Breast epithelium (tissue), 4 donors: Measurements from ENCODE around the gene GOLGA8S. TPM values are rescaled to one million over a fixed set of nuclear protein-coding genes. Genes with fewer than 3 reads are reported as not detected.
"Not testable (repeated sequence)": the region's sequence is repeated elsewhere in the genome, so short reads cannot be mapped to it uniquely, and the experiment has no call there.

Experiments used
- DNase-seq, 2 donors: peaks; one replicate each; pipeline ENCODE4 v3.0.0-alpha.2; 2019; ENCODE audit warnings: low spot score in 2 of 2
- H3K27ac ChIP-seq, 2 donors: fragments of 200-600 bp; sonication (generic) in 1 of 2; one replicate each; pipeline ENCODE4 v1.5.1; 2016 to 2019; ENCODE audit warnings: mild to moderate bottlenecking in 1 of 2
- H3K27me3 ChIP-seq, 2 donors: fragments of 200-600 bp; sonication (generic) in 1 of 2; one replicate each; pipeline versions ENCODE4 v1.5.1 to v1.6.0; 2017 to 2019; ENCODE audit warnings: control low read depth in 1 of 2, mild to moderate bottlenecking in 1 of 2
- H3K36me3 ChIP-seq: fragments of 200-600 bp; one replicate; pipeline ENCODE4 v1.5.1; 2019
- H3K4me1 ChIP-seq, 2 donors: fragments of 200-600 bp; sonication (generic); one replicate each; pipeline ENCODE4 v1.5.1; 2016 to 2019; ENCODE audit warnings: control low read depth in 1 of 2
- H3K4me3 ChIP-seq, 3 donors: fragments of 200-600 bp; sonication (generic); 1 replicate in 2 of 3; 2 replicates in 1 of 3; pipeline ENCODE4 v1.5.1; 2016 to 2019; ENCODE audit warnings: mild to moderate bottlenecking in 3 of 3, moderate library complexity in 2 of 3
- H3K9me3 ChIP-seq, 2 donors: fragments of 200-600 bp; sonication (generic) in 1 of 2; one replicate each; pipeline ENCODE4 v1.5.1; 2016 to 2019; ENCODE audit warnings: control low read depth in 1 of 2
- POLR2A ChIP-seq: fragments of 450-650 bp; IDR thresholded peaks from one replicate; pipeline ENCODE4 v1.6.1; 2016; ENCODE audit warnings: antibody characterized with exemption, mild to moderate bottlenecking, moderate library complexity
- POLR2AphosphoS5 ChIP-seq, 3 donors: sonication (generic); formaldehyde crosslinking; IDR thresholded peaks; one replicate each; pipeline ENCODE4 v1.6.1; 2017; ENCODE audit warnings: antibody characterized with exemption in 3 of 3
- intact Hi-C: fragments of 100-400 bp; cut with DNase I; formaldehyde crosslinking; loops from one replicate; pipeline ENCODE4 v1.15.1; 2023; ENCODE audit warnings: low total_unique reads
- total RNA-seq, 3 donors: library from RNA; depleted of rRNA; stranded (reverse); fragments of >200 nt; gene quantifications; one replicate each; pipeline ENCODE4 v1.1.0, GENCODE V29; 2016
- TF ChIP-seq, protein P1 (sequence below), 3 donors: fragments of 450-650 bp; IDR thresholded peaks; one replicate each; pipeline ENCODE4 v1.5.1; 2016 to 2017; ENCODE audit warnings: antibody characterized with exemption in 3 of 3, mild to moderate bottlenecking in 3 of 3, moderate library complexity in 3 of 3

GOLGA8S gene
- total RNA-seq, 3 donors from 2014 or later, result under 0.01 to 0.44 TPM; not detected in 1

DNA sequence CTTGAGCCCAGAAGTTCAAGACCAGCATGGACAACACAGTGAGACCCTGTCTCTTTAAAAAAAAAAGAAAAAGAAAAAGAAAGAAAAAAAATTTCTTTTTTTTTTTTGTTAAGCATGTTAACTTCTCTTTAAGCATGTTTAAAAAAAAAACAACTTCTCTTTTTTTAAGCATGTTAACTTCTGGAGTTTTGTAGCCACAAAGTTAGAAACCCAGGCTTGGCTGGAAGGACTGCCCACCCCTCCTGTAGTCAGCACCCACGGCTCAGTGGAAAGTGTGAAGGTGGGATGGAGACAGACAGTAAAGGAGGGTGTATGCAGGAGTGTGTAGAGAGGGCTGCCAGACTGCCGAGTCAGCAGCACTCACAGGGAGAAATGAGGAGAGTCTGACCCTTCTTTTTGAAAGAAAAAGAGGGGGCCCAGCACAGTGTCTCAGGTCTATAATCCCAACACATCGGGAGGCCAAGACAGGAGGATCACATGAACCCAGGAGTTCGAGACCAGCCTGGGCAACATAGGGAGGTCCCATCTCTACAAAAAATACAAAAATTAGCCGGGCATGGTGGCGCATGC, 33.2 kb downstream of the GOLGA8S start:
- TF ChIP-seq, protein P1, sequence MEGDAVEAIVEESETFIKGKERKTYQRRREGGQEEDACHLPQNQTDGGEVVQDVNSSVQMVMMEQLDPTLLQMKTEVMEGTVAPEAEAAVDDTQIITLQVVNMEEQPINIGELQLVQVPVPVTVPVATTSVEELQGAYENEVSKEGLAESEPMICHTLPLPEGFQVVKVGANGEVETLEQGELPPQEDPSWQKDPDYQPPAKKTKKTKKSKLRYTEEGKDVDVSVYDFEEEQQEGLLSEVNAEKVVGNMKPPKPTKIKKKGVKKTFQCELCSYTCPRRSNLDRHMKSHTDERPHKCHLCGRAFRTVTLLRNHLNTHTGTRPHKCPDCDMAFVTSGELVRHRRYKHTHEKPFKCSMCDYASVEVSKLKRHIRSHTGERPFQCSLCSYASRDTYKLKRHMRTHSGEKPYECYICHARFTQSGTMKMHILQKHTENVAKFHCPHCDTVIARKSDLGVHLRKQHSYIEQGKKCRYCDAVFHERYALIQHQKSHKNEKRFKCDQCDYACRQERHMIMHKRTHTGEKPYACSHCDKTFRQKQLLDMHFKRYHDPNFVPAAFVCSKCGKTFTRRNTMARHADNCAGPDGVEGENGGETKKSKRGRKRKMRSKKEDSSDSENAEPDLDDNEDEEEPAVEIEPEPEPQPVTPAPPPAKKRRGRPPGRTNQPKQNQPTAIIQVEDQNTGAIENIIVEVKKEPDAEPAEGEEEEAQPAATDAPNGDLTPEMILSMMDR (IDR thresholded peaks at IDR 0.05), result no peak
- TF ChIP-seq POLR2A, result no peak
- no peak for TF ChIP-seq POLR2AphosphoS5 (IDR thresholded peaks at IDR 0.05)
- intact Hi-C loops, result no loop called here
- DNase-seq, result no peak

DNA sequence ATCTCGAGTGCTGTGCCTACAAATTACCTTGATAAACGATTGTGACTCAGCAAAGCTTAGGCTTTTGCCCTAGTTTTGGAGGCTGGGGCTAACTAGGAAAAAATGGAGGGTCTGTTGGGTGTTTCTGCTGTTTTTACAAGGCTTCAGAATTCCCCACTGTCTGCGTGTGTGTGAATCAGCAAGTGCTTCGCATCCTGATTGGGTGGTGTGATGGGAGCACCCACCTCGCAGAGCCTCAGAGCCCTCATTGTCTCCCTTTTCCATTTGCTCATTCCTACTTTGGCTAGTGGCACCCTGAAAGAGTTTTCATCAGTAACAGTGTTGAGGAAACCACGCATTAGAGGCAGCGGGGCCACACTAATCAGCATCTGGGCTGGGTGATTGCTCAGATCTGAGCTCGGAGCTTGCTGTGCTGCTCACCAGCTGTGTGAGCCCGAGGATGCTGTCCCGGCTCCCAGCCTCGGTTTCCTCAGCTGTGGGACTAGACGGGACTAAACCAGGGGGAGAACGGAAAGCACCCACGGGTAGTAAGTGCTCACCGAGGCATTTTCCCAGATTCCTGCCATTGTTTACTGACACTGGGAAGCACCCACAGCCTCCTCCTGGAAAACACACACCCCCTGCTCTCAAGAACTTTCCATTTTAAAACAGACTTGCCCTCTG, 40.6 kb downstream of the GOLGA8S start:
- intact Hi-C loops, result no loop called here
- H3K4me3 ChIP-seq, result no peak overlapping the region
- TF ChIP-seq, protein P1 (IDR thresholded peaks at IDR 0.05), result no peak
- no peak for TF ChIP-seq POLR2A
- no peak for TF ChIP-seq POLR2AphosphoS5 (IDR thresholded peaks at IDR 0.05)
- H3K36me3 ChIP-seq, result no peaks in the 10 kb centered on the region
- no peak overlapping the region for H3K27ac ChIP-seq
- no peaks in the 10 kb centered on the region for H3K27me3 ChIP-seq
- H3K4me1 ChIP-seq, result no peaks in the 10 kb centered on the region
- DNase-seq, result no peak
- no peaks in the 10 kb centered on the region for H3K9me3 ChIP-seq

More for the DNA sequence above, 33.2 kb downstream of the GOLGA8S start:
- H3K27me3 ChIP-seq, result no peaks in the 10 kb centered on the region
- H3K4me3 ChIP-seq, result no peak overlapping the region
- no peak overlapping the region for H3K27ac ChIP-seq
- H3K9me3 ChIP-seq, result no peaks in the 10 kb centered on the region
- no peaks in the 10 kb centered on the region for H3K4me1 ChIP-seq
- no peaks in the 10 kb centered on the region for H3K36me3 ChIP-seq

DNA sequence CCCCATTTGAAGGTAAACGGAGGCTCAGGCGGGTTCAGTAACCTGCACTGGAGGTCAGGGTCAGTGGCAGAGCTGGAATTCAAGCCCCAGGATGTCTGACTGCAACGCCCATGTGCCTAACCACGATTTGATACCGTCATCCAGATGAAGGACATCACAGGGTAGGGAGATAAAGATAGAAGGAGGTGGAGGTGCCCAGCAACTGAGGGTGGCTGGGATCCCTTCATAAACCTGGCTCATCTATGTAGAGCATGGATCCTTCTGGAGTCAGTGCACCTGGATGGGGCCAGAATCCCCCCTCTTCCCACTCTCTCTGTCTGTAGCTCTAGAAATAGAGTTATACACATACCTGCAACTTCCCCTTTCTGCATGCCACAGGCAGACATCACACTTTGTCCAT, 41.3 kb downstream of the GOLGA8S start:
- H3K27ac ChIP-seq, result no peak overlapping the region
- H3K4me1 ChIP-seq, result no peaks in the 10 kb centered on the region
- no peaks in the 10 kb centered on the region for H3K9me3 ChIP-seq
- H3K4me3 ChIP-seq, result no peak overlapping the region
- no peaks in the 10 kb centered on the region for H3K27me3 ChIP-seq
- DNase-seq, result no peak
- TF ChIP-seq, protein P1 (IDR thresholded peaks at IDR 0.05), result no peak
- no peaks in the 10 kb centered on the region for H3K36me3 ChIP-seq
- intact Hi-C loops, result no loop called here

DNA sequence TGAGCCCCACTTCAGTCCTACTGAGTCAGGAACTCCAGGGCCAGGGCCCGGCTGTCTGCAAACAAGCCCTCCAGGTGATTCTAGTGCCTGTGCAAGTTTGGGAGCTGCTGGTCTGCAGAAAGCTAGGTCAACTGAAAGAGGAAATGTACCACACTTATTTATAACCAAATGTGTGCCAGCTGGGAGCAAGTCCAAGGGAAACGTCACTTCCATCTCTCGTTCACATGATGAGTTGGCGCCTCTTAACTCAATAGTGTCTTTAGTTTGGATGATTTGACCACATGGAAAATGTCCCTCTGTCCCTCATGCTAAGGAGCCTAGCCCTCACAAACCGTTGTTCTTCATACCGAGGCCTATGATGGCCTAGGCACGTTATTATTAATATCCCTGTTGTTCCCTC, 43.2 kb downstream of the GOLGA8S start:
- Histone ChIP-seq H3K36me3 (no peaks in the 10 kb centered on the region), H3K27ac (no peak overlapping the region), H3K9me3 (no peaks in the 10 kb centered on the region), H3K4me3 (no peak overlapping the region), H3K4me1 (no peaks in the 10 kb centered on the region), H3K27me3 (no peaks in the 10 kb centered on the region)
- no peak for DNase-seq
- TF ChIP-seq POLR2AphosphoS5 (IDR thresholded peaks at IDR 0.05), result no peak
- TF ChIP-seq, protein P1 (IDR thresholded peaks at IDR 0.05), result no peak
- TF ChIP-seq POLR2A, result no peak
- intact Hi-C loops, result no loop called here

DNA sequence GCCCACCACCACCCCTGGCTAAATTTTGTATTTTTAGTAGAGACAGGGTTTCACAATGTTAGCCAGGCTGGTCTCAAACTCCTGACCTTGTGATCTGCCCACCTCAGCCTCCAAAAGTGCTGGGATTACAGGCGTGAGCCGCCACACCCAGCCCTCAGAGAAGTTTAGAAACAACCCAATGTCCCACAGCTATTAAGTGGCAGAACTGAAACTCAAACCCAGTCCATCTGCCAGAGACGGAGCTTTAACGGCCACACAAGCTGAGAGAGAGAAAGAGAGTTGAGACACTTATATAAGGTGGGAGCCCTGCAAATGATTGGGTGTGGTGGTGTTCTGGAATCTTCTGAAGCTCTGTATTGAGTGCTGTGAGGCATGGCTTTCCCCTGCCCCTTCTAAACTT, 43.8 kb downstream of the GOLGA8S start:
- H3K36me3 ChIP-seq, H3K9me3 ChIP-seq, DNase-seq, H3K4me1 ChIP-seq, intact Hi-C loops, H3K4me3 ChIP-seq, H3K27ac ChIP-seq, H3K27me3 ChIP-seq: not testable (repeated sequence)

DNA sequence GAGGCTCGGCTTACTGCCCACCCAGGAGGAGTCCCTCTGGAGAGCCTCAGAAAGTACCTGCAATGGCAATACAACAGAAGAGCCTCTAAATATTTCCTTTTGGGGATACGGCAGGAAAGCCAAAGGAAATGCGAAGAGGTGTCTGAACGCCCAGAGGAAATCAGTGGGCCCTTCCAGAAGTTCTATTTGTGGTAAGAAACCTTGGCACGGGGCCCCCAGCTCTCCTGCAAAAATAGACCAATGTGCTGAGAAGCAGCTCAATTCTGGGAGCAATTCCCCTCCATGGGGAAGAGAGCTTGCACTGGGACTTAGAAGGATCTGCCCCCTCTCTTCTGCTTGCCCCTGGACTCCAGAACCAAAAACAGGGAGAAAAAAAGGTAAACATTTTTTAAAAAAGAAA, 44.7 kb downstream of the GOLGA8S start:
- DNase-seq, H3K4me3 ChIP-seq, H3K4me1 ChIP-seq, H3K27ac ChIP-seq, H3K9me3 ChIP-seq, intact Hi-C loops, H3K36me3 ChIP-seq, H3K27me3 ChIP-seq: not testable (repeated sequence)
